Kidney (tissue), 14 donors: ENCODE data around the gene FRA10AC1. TPM values are rescaled to one million over a fixed set of nuclear protein-coding genes. Genes with fewer than 3 reads are reported as not detected.

ENCODE experiments used
- DNase-seq, 5 donors: peaks; one replicate each; pipeline ENCODE4 v3.0.0-alpha.2; 2013 to 2020
- FAIRE-seq: peaks from 2 replicates; lab custom pipeline; 2012; peaks lifted over from hg19 to GRCh38; lab: Jason Lieb, UNC
- H3K27ac ChIP-seq, 2 donors: one replicate each; pipeline ENCODE4 v1.7.0; 2013; ENCODE audit warnings: low read depth in 2 of 2, low read length in 2 of 2, inconsistent platforms in 1 of 2
- H3K27me3 ChIP-seq: one replicate; pipeline ENCODE4 v1.7.1; 2013; ENCODE audit warnings: low read length, inconsistent platforms; ENCODE audit not compliant: control insufficient read depth, insufficient read depth
- H3K36me3 ChIP-seq, 3 donors: one replicate each; pipeline versions ENCODE4 v1.7.0 to v1.7.1; 2013; ENCODE audit warnings: low read length in 3 of 3, control low read depth in 1 of 3, inconsistent platforms in 1 of 3; ENCODE audit not compliant: insufficient read depth in 3 of 3, control insufficient read depth in 2 of 3
- H3K4me1 ChIP-seq, 3 donors: one replicate each; pipeline versions ENCODE4 v1.7.0 to v1.7.1; 2013; ENCODE audit warnings: low read length in 3 of 3, inconsistent platforms in 1 of 3, low read depth in 1 of 3; ENCODE audit not compliant: control insufficient read depth in 2 of 3, insufficient read depth in 2 of 3
- H3K4me3 ChIP-seq, 3 donors: one replicate each; pipeline versions ENCODE4 v1.7.0 to v1.8.1; 2013; ENCODE audit warnings: low read length in 3 of 3, control low read depth in 1 of 3, inconsistent platforms in 1 of 3
- H3K9ac ChIP-seq, 3 donors: one replicate each; pipeline versions ENCODE4 v1.7.0 to v1.7.1; 2013; ENCODE audit warnings: low read length in 3 of 3, control low read depth in 1 of 3, inconsistent platforms in 1 of 3
- H3K9me3 ChIP-seq, 3 donors: one replicate each; pipeline versions ENCODE4 v1.7.0 to v1.7.1; 2013; ENCODE audit warnings: low read length in 3 of 3, control low read depth in 1 of 3, inconsistent platforms in 1 of 3; ENCODE audit not compliant: control insufficient read depth in 2 of 3, insufficient read depth in 1 of 3
- intact Hi-C: fragments of 100-400 bp; cut with DNase I; formaldehyde crosslinking; loops from one replicate; pipeline ENCODE4 v1.11.1; 2022
- polyA plus RNA-seq: library from polyadenylated mRNA; stranded (reverse); fragments of 350-450 nt; fragmentation: Illumina TruSeq; extraction: RNeasy Lipid Tissue Mini Kit (QIAGEN cat#74804); gene quantifications from one replicate; pipeline ENCODE4 v1.2.3, GENCODE V29; 2014; ENCODE audit warnings: low read depth, low replicate concordance; ENCODE audit not compliant: insufficient read depth
- total RNA-seq: library from RNA; stranded (reverse); fragmentation: NEBNext Ultra II Directional; extraction: Animal tissue kit (Norgen Biotek cat#: 25700); gene quantifications from one replicate; pipeline ENCODE4 v1.2.1, GENCODE V29; 2021
- TF ChIP-seq, protein P1 (sequence below): IDR thresholded peaks from 3 replicates; pipeline ENCODE4 v1.5.1; 2012; ENCODE audit warnings: mild to moderate bottlenecking, moderate library complexity, borderline replicate concordance; ENCODE audit not compliant: insufficient read depth; ENCODE audit errors: extremely low read depth
- donor health status: control.
- donor health status: control.
- donor health status: control.
- donor health status: control.
- donor health status: control.
- donor health status: DM: yes; HTN: yes; CAD: no.
- donor health status: Normal renal cell carcinoma (clear cell type).

FRA10AC1 gene
- total and polyA plus RNA-seq, 2 donors from 2014 or later, result 15.6 to 18.9 TPM

DNA sequence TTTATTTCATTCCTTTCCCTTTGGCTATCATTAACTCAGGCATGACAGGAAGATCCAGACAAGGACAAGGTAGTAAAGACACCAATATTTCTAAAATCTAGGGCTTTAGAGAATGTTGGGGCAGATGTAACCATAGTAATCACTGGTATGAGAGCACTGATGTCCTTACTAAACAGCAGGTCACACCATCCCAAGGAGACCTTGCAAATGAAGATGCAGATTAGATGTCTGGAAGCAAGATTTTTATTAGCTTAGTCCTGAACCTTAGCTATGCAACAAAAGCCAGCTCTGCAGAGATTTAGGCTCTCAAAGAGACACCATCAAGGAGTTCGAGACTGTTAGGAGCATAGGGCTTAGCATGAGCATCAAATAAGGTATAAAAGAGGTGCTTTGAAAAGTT, 23.6 kb upstream of the FRA10AC1 start:
- no peaks in the 10 kb centered on the region for H3K36me3 ChIP-seq
- TF ChIP-seq, protein P1, sequence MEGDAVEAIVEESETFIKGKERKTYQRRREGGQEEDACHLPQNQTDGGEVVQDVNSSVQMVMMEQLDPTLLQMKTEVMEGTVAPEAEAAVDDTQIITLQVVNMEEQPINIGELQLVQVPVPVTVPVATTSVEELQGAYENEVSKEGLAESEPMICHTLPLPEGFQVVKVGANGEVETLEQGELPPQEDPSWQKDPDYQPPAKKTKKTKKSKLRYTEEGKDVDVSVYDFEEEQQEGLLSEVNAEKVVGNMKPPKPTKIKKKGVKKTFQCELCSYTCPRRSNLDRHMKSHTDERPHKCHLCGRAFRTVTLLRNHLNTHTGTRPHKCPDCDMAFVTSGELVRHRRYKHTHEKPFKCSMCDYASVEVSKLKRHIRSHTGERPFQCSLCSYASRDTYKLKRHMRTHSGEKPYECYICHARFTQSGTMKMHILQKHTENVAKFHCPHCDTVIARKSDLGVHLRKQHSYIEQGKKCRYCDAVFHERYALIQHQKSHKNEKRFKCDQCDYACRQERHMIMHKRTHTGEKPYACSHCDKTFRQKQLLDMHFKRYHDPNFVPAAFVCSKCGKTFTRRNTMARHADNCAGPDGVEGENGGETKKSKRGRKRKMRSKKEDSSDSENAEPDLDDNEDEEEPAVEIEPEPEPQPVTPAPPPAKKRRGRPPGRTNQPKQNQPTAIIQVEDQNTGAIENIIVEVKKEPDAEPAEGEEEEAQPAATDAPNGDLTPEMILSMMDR, result no peak
- no peak for FAIRE-seq
- no peak overlapping the region for H3K4me3 ChIP-seq
- no peak for DNase-seq
- intact Hi-C loops, result no loop called here
- H3K9me3 ChIP-seq, result no peaks in the 10 kb centered on the region
- H3K4me1 ChIP-seq, result no peaks in the 10 kb centered on the region
- no peak overlapping the region for H3K9ac ChIP-seq
- H3K27me3 ChIP-seq, result no peaks in the 10 kb centered on the region
- no peak overlapping the region for H3K27ac ChIP-seq

DNA sequence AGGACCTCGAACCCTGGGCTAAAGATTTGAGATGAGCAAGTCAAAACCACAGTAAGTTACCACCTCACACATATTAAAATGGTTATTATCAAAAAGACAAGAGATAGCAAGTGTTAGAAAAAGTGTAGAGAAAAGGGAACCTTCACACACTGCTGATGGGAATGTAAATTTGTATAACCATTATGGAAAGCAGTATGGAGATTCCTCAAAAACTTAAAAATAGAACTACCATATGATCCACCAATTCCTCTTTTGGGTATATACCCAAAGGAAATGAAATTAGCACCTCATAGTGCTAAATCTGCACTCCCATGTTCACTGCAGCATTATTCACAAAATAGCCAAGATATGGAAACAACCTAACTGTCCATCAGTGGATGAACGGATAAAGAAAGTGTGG, 20.8 kb upstream of the FRA10AC1 start:
- TF ChIP-seq, protein P1, result no peak
- Histone ChIP-seq H3K36me3 (no peaks in the 10 kb centered on the region), H3K27me3 (no peaks in the 10 kb centered on the region), H3K4me3 (no peak overlapping the region), H3K9ac (no peak overlapping the region), H3K9me3 (no peaks in the 10 kb centered on the region), H3K4me1 (no peaks in the 10 kb centered on the region), H3K27ac (no peak overlapping the region)
- DNase-seq (no peak), FAIRE-seq (no peak)
- intact Hi-C loops, result no loop called here

DNA sequence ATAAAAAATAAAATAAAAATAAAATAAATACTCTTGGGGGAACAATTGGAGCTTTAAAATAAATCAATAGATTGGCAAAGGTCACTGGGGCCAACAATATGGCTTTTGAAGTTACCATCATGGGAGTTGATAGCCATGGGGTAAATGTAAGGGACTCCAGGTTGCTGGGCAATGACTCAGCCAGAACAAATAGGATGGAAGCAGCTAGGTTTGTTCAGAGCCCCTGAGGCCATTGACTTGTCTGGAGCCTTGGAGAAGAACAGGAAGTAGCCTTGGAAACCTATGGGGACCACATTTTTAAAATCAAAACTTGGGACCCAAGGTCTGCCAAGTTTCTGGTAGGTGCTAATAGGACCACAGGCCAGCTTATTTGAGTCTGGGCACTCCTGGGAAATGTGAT, 20.2 kb upstream of the FRA10AC1 start:
- Histone ChIP-seq H3K36me3 (no peaks in the 10 kb centered on the region), H3K4me1 (no peaks in the 10 kb centered on the region), H3K27me3 (no peaks in the 10 kb centered on the region), H3K9me3 (no peaks in the 10 kb centered on the region), H3K9ac (no peak overlapping the region), H3K4me3 (no peak overlapping the region), H3K27ac (no peak overlapping the region)
- FAIRE-seq (no peak), DNase-seq (no peak)
- intact Hi-C loops, result no loop called here
- TF ChIP-seq, protein P1, result no peak

DNA sequence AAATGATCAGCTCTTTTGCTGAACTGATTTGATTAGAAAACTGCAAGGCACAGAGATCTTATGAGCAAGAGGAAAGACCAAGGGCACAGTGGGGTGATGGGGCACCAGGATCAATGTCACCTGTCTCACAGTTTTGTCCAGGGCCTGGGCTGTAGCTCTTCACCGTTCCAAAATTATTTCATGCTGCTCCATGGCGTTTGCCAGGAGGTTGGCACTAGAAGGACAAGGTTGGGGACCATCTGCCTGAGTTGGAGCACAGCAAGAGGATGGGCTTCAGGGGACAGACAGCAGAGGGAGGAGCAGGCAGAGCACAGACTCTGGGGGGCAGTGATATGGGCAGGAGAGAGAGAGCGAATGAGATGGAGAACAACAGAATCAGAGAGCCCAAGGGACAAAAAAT, 17.5 kb upstream of the FRA10AC1 start:
- H3K36me3 ChIP-seq, result no peaks in the 10 kb centered on the region
- H3K27me3 ChIP-seq, result no peaks in the 10 kb centered on the region
- FAIRE-seq (no peak), DNase-seq (no peak)
- H3K4me3 ChIP-seq, result no peak overlapping the region
- no peak overlapping the region for H3K9ac ChIP-seq
- no peaks in the 10 kb centered on the region for H3K9me3 ChIP-seq
- H3K4me1 ChIP-seq, result no peaks in the 10 kb centered on the region
- H3K27ac ChIP-seq, result no peak overlapping the region
- TF ChIP-seq, protein P1, result no peak
- intact Hi-C loops, result no loop called here
